CD14-positive monocyte (primary cell): Measurements from ENCODE around the gene PRIM2. TPM values are rescaled to one million over a fixed set of nuclear protein-coding genes. Genes with fewer than 3 reads are reported as not detected.
A peak's percentile ranks its signal among the peaks of the same experiment; 100 is the strongest.
"Not testable (repeated sequence)": the region's sequence is repeated elsewhere in the genome, so short reads cannot be mapped to it uniquely, and the experiment has no call there.

Source experiments
- DNase-seq, 3 donors: peaks; one replicate each; pipeline ENCODE4 v3.0.0-alpha.2; 2011 to 2022
- H2AFZ ChIP-seq: 2 replicates; pipeline ENCODE4 v1.6.0; 2012; ENCODE audit warnings: mild to moderate bottlenecking, low read depth, low read length, inconsistent platforms; ENCODE audit not compliant: insufficient read depth, poor library complexity, severe bottlenecking
- H3K27ac ChIP-seq, 2 donors: 1 replicate in 1 of 2; 2 replicates in 1 of 2; pipeline ENCODE4 v1.5.1; 2012 to 2013; ENCODE audit warnings: low read length in 2 of 2, control low read depth in 1 of 2, inconsistent platforms in 1 of 2, low read depth in 1 of 2, mild to moderate bottlenecking in 1 of 2
- H3K27me3 ChIP-seq, 2 donors: one replicate each; pipeline versions ENCODE4 v1.6.0 to v1.6.1; 2011 to 2013; ENCODE audit warnings: low read length in 2 of 2; ENCODE audit not compliant: control insufficient read depth in 2 of 2, insufficient read depth in 2 of 2
- H3K36me3 ChIP-seq, 2 donors: replicated peaks in 1 of 2; 1 replicate in 1 of 2; 2 replicates in 1 of 2; pipeline versions ENCODE4 v1.5.1 to v1.6.1; 2012 to 2013; ENCODE audit warnings: low read length in 2 of 2, control low read depth in 1 of 2, inconsistent platforms in 1 of 2, mild to moderate bottlenecking in 1 of 2; ENCODE audit not compliant: insufficient read depth in 2 of 2, control insufficient read depth in 1 of 2
- H3K4me1 ChIP-seq, 2 donors: 1 replicate in 1 of 2; 2 replicates in 1 of 2; pipeline versions ENCODE4 v1.5.1 to v1.6.1; 2012 to 2013; ENCODE audit warnings: low read length in 2 of 2, control low read depth in 1 of 2, inconsistent platforms in 1 of 2, mild to moderate bottlenecking in 1 of 2, moderate library complexity in 1 of 2; ENCODE audit not compliant: insufficient read depth in 2 of 2, control insufficient read depth in 1 of 2
- H3K4me2 ChIP-seq: replicated peaks from 2 replicates; pipeline ENCODE3; 2012; ENCODE audit warnings: low read length, moderate library complexity, mild to moderate bottlenecking; ENCODE audit not compliant: poor library complexity, severe bottlenecking; ENCODE audit errors: extremely low read depth
- H3K4me3 ChIP-seq, 3 experiments: fragments of 200-600 bp in 1 of 3; sonication (generic) in 1 of 3; replicated peaks in 1 of 3; 1 replicate in 2 of 3; 2 replicates in 1 of 3; pipeline ENCODE4 v1.5.1; 2011 to 2013; ENCODE audit warnings: low read length in 3 of 3, mild to moderate bottlenecking in 3 of 3, control low read depth in 2 of 3, low read depth in 2 of 3, inconsistent platforms in 1 of 3, moderate library complexity in 1 of 3
- H3K79me2 ChIP-seq: 2 replicates; pipeline ENCODE4 v1.6.0; 2012; ENCODE audit warnings: mild to moderate bottlenecking, control low read depth, inconsistent platforms, low read length, moderate library complexity; ENCODE audit not compliant: insufficient read depth
- H3K9ac ChIP-seq: 2 replicates; pipeline ENCODE4 v1.6.0; 2017; ENCODE audit warnings: low read length, mild to moderate bottlenecking; ENCODE audit not compliant: insufficient read depth, poor library complexity, severe bottlenecking
- H3K9me3 ChIP-seq, 2 donors: replicated peaks in 1 of 2; 1 replicate in 1 of 2; 2 replicates in 1 of 2; pipeline versions ENCODE4 v1.5.1 to v1.6.1; 2012 to 2013; ENCODE audit warnings: low read length in 2 of 2, control low read depth in 1 of 2; ENCODE audit not compliant: control insufficient read depth in 1 of 2, insufficient read depth in 1 of 2
- H4K20me1 ChIP-seq: 2 replicates; pipeline ENCODE4 v1.6.0; 2012; ENCODE audit warnings: mild to moderate bottlenecking, low read length, control low read depth, moderate library complexity; ENCODE audit not compliant: insufficient read depth
- H3K27ac Mint-ChIP-seq, 7 donors: one replicate each; pipeline ENCODE4 v1.8.0; 2020; ENCODE audit warnings: mild to moderate bottlenecking in 7 of 7, mixed read lengths in 7 of 7, moderate library complexity in 6 of 7, inconsistent platforms in 2 of 7
- H3K27me3 Mint-ChIP-seq, 3 donors: one replicate each; pipeline ENCODE4 v1.8.0; 2021 to 2022; ENCODE audit warnings: low read depth in 3 of 3, mild to moderate bottlenecking in 3 of 3, mixed read lengths in 3 of 3, moderate library complexity in 3 of 3, inconsistent platforms in 1 of 3
- H3K36me3 Mint-ChIP-seq, 2 donors: one replicate each; pipeline ENCODE4 v1.8.0; 2020; ENCODE audit warnings: mixed read lengths in 2 of 2, inconsistent platforms in 1 of 2, mild to moderate bottlenecking in 1 of 2
- H3K4me1 Mint-ChIP-seq: one replicate; pipeline ENCODE4 v1.8.0; 2020; ENCODE audit warnings: mild to moderate bottlenecking, mixed read lengths
- H3K4me3 Mint-ChIP-seq, 2 donors: one replicate each; pipeline ENCODE4 v1.8.0; 2020; ENCODE audit warnings: mild to moderate bottlenecking in 2 of 2, mixed read lengths in 2 of 2, moderate library complexity in 1 of 2
- H3K9me3 Mint-ChIP-seq, 7 donors: one replicate each; pipeline ENCODE4 v1.8.0; 2020 to 2022; ENCODE audit warnings: mixed read lengths in 7 of 7, mild to moderate bottlenecking in 6 of 7, moderate library complexity in 6 of 7, inconsistent platforms in 2 of 7
- whole genome bisulfite sequencing: methylation state at CpG from one replicate; pipeline ENCODE4 v1.1.5; 2013; ENCODE audit warnings: missing lambda C conversion rate; ENCODE audit not compliant: insufficient coverage; 5-methylcytosine and 5-hydroxymethylcytosine counted together
- intact Hi-C, 2 donors: fragments of 100-400 bp; cut with micrococcal nuclease; formaldehyde crosslinking; loops; one replicate each; pipeline versions ENCODE4 v1.15.0 to v1.15.1; 2023
- polyA plus RNA-seq, 3 donors: library from polyadenylated mRNA; depleted of rRNA in 1 of 3; unstranded in 2 of 3; stranded (reverse) in 1 of 3; fragments of 300-500 nt in 2 of 3; fragments of >200 nt in 1 of 3; fragmentation: Illumina TruSeq in 2 of 3; gene quantifications; 1 replicate in 2 of 3; 2 replicates in 1 of 3; pipeline ENCODE4 v1.2.3, GENCODE V29; 2012 to 2021

Gene PRIM2
- polyA plus RNA-seq, 3 donors = 2.8 to 5.1 (median 4.2) TPM

DNA sequence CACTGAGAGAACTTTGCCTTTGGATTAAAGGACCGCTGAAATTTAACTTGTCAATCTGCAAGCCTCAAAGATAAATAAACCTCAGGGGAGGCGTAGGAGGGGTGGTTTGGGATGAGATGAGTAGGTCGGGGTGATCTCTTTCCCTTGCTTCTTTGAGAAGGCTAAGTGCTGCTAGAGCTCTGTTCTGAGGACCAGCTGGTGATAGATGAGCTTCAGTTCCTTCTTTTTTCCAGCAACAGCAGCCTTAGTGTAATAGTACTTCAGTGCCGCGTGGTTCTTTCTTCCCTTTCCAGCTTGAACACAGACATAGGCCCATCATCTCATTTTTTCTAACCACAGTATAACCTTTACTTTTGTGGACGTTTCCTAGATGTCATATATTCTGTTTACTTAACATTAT is 33.0 kb downstream of the PRIM2 start:
- H2AFZ ChIP-seq, H3K4me3 ChIP-seq, H4K20me1 ChIP-seq, intact Hi-C loops, H3K4me2 ChIP-seq, H3K4me1 ChIP-seq, DNase-seq, H3K27ac ChIP-seq, H3K27me3 Mint-ChIP-seq, H3K9ac ChIP-seq, H3K9me3 ChIP-seq, H3K9me3 Mint-ChIP-seq, H3K27me3 ChIP-seq, H3K4me3 Mint-ChIP-seq, H3K36me3 ChIP-seq, H3K4me1 Mint-ChIP-seq, H3K79me2 ChIP-seq: not testable (repeated sequence)
- WGBS = no CpG with 5 or more reads among the region's 6 CpGs
- H3K27ac Mint-ChIP-seq = peak overlapping the region in 2 of 7 donors; percentile 11 to 59
- peaks cover 7 to 11% of the 10 kb centered on the region in 2 donors for H3K36me3 Mint-ChIP-seq

DNA sequence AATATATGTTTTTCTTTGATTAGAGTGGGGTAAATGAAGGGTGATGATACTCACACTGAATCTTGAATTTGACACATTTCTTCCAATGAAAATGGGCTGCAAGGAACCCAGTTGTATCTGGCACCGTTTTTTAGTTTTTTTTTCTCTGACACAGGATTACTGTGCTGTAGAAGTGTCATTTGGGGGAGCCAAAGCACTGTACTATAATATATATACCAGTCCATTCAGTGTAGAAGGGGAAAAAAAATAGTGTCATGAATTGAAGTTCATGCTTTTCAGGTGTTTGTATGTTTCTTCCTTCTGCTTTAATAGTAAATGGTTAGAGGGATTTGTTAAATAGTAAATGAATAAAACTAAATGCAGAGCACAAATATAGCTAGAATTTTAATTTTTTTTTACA is 35.2 kb downstream of the PRIM2 start:
- H3K4me1 Mint-ChIP-seq, DNase-seq, H3K4me1 ChIP-seq, H3K27me3 ChIP-seq, H2AFZ ChIP-seq, H3K79me2 ChIP-seq, H3K4me3 Mint-ChIP-seq, H3K9me3 Mint-ChIP-seq, H3K9ac ChIP-seq, H3K4me2 ChIP-seq, H3K36me3 ChIP-seq, H3K27ac Mint-ChIP-seq, H3K9me3 ChIP-seq, H4K20me1 ChIP-seq, H3K27ac ChIP-seq, intact Hi-C loops, H3K4me3 ChIP-seq, H3K27me3 Mint-ChIP-seq: not testable (repeated sequence)
- peaks cover 7 to 11% of the 10 kb centered on the region in 2 donors for H3K36me3 Mint-ChIP-seq
- WGBS = no CpG with 5 or more reads among the region's 1 CpG

DNA sequence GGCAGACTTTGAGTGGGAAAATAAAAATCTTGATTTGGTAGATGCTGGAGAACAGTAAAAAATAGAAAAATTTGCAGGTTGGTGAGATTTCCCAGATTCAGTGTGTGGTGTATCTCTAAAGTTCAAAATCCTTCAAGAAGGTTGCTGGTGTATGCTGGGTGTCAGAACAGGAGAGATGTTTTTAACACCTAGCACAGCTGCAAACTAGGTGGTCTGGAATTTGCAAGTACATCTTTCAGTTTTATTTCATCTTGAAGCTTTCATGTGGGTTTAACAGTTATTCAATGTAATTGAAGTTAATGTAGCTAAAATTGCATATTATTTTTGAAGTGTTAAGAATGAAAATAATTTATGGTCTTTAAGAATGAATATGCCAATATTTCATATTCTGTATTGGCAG is 40.9 kb downstream of the PRIM2 start:
- H3K4me2 ChIP-seq, H3K79me2 ChIP-seq, H3K4me3 ChIP-seq, H2AFZ ChIP-seq, H3K36me3 ChIP-seq, DNase-seq, H3K9ac ChIP-seq, H3K36me3 Mint-ChIP-seq, H3K27ac ChIP-seq, H3K4me1 ChIP-seq, intact Hi-C loops, H3K27ac Mint-ChIP-seq, H4K20me1 ChIP-seq, H3K9me3 Mint-ChIP-seq, H3K4me3 Mint-ChIP-seq, H3K9me3 ChIP-seq, H3K4me1 Mint-ChIP-seq, H3K27me3 ChIP-seq, H3K27me3 Mint-ChIP-seq: not testable (repeated sequence)

DNA sequence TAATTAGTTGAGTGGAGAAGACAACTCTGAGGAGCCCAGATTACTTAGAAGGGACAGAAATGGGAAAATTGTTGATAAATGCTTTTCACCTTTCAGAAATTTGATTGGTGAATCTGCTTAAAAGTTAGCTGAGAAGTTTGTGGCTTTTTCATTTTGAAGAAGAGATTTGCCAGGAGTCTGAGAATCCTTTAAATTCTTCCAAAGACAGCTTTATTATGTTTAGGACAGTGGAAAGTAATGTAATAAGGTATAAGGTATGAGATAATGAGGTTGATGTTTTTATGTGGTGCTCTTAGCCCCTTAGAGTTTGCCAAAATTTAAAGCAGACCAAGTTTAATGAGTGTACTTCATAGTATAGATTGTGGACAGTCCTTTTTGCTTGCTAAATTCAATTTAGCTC is 42.3 kb downstream of the PRIM2 start:
- H3K27me3 Mint-ChIP-seq, H3K4me3 Mint-ChIP-seq, H3K9me3 Mint-ChIP-seq, intact Hi-C loops, H3K27ac ChIP-seq, H3K4me1 ChIP-seq, H4K20me1 ChIP-seq, H3K4me3 ChIP-seq, DNase-seq, H3K79me2 ChIP-seq, H3K4me2 ChIP-seq, H2AFZ ChIP-seq, H3K36me3 Mint-ChIP-seq, H3K4me1 Mint-ChIP-seq, H3K9me3 ChIP-seq, H3K9ac ChIP-seq, H3K27me3 ChIP-seq, H3K36me3 ChIP-seq, H3K27ac Mint-ChIP-seq: not testable (repeated sequence)

DNA sequence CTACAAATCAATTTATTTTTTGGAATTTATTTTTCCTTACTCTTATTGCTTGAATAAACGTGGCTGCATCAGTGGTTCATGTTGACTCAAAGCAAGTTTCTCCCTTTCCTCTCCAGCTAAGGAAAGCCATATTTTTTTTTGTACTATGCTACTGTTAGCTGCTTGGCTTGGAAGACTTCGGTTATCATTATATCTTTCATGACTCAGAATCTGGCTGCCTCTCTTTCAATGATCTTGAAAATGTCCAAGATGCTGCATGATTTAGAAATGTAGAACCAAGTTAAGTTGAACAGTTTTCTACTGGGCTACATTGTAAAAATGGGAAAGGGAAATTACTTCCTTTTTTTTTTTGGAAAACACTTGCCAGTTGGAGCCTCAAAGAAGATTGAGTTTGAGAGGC is 44.9 kb downstream of the PRIM2 start:
- DNase-seq, H3K27ac Mint-ChIP-seq, H3K9me3 ChIP-seq, H3K4me1 ChIP-seq, H3K9ac ChIP-seq, H3K27me3 Mint-ChIP-seq, H2AFZ ChIP-seq, H3K4me1 Mint-ChIP-seq, H3K4me2 ChIP-seq, H3K27me3 ChIP-seq, intact Hi-C loops, H3K36me3 ChIP-seq, H3K36me3 Mint-ChIP-seq, H3K79me2 ChIP-seq, H3K9me3 Mint-ChIP-seq, H3K4me3 ChIP-seq, H3K27ac ChIP-seq, H4K20me1 ChIP-seq, H3K4me3 Mint-ChIP-seq: not testable (repeated sequence)
- 100% methylated on average over 1 of the region's 2 CpGs for WGBS
